ENCODE data around the gene DAG1.

DNA sequence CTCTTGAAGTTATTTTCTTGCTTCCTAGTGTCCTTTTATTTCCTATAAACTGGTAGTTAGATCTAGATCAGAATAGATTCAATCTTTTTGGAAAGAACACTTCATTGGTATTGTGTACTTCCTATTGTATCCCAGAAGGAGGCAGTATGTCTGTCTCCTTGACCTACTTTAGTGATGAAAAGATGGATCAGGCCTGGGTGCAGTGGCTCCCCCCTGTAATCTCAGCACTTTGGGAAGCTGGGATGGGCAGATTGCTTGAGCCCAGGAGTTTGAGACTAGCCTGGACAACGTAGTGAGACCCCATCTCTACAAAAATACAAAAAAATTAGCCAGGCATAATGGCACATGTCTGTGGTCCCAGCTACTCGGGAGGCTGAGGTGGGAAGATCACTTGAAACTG lies 96.2 kb downstream of the DAG1 start:
- TF ChIP-seq, protein P1, sequence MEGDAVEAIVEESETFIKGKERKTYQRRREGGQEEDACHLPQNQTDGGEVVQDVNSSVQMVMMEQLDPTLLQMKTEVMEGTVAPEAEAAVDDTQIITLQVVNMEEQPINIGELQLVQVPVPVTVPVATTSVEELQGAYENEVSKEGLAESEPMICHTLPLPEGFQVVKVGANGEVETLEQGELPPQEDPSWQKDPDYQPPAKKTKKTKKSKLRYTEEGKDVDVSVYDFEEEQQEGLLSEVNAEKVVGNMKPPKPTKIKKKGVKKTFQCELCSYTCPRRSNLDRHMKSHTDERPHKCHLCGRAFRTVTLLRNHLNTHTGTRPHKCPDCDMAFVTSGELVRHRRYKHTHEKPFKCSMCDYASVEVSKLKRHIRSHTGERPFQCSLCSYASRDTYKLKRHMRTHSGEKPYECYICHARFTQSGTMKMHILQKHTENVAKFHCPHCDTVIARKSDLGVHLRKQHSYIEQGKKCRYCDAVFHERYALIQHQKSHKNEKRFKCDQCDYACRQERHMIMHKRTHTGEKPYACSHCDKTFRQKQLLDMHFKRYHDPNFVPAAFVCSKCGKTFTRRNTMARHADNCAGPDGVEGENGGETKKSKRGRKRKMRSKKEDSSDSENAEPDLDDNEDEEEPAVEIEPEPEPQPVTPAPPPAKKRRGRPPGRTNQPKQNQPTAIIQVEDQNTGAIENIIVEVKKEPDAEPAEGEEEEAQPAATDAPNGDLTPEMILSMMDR (IDR thresholded peaks at IDR 0.05), result no peak
- TF ChIP-seq POLR2AphosphoS5 (IDR thresholded peaks at IDR 0.05), result no peak
